Fibroblast of villous mesenchyme (primary cell): ENCODE measurements around the gene STK32B. TPM values are rescaled to one million over a fixed set of nuclear protein-coding genes. Genes with fewer than 3 reads are reported as not detected.

ENCODE experiments used
- DNase-seq: peaks from one replicate; pipeline ENCODE4 v3.0.0-alpha.2; 2010; ENCODE audit warnings: low read depth
- H3K4me3 ChIP-seq: 2 replicates; pipeline ENCODE4 v1.5.1; 2011; ENCODE audit warnings: low read depth, mild to moderate bottlenecking, low read length
- total RNA-seq: library from RNA; depleted of rRNA; stranded (reverse); fragments of >200 nt; gene quantifications from 2 replicates; pipeline ENCODE4 v1.2.3, GENCODE V29; 2012
- TF ChIP-seq, protein P1 (sequence below): IDR thresholded peaks from 2 replicates; pipeline ENCODE4 v1.5.1; 2012; ENCODE audit warnings: low read depth, mild to moderate bottlenecking, low read length; ENCODE audit not compliant: insufficient read depth

The STK32B gene
- total RNA-seq, 1 donor, result 2.6 TPM

GRCh38 chr4:5125321-5125720 is 74.0 kb downstream of the STK32B start:
- no peak for DNase-seq
- TF ChIP-seq, protein P1, sequence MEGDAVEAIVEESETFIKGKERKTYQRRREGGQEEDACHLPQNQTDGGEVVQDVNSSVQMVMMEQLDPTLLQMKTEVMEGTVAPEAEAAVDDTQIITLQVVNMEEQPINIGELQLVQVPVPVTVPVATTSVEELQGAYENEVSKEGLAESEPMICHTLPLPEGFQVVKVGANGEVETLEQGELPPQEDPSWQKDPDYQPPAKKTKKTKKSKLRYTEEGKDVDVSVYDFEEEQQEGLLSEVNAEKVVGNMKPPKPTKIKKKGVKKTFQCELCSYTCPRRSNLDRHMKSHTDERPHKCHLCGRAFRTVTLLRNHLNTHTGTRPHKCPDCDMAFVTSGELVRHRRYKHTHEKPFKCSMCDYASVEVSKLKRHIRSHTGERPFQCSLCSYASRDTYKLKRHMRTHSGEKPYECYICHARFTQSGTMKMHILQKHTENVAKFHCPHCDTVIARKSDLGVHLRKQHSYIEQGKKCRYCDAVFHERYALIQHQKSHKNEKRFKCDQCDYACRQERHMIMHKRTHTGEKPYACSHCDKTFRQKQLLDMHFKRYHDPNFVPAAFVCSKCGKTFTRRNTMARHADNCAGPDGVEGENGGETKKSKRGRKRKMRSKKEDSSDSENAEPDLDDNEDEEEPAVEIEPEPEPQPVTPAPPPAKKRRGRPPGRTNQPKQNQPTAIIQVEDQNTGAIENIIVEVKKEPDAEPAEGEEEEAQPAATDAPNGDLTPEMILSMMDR, result no peak
- H3K4me3 ChIP-seq, result no peak overlapping the region

DNA sequence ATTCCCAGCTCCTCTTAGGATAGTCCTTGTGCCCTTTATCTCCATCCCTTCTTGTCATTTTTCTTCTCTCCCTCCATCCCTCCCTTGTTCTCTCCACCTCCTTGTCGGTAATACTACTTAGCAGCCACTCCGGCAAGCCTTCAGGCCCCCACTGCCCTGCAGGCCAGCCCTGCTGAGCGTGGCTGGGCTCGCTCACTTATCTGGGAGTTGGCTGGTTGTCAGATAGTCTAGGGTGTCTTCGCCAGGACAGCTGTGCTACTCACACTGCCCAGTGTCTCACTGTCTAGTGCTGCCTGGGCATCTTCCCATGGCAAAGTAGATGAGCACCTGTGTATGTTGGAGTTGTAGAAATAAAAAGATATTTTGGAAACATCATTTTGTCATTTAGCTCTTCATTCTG is 75.0 kb downstream of the STK32B start:
- no peak for DNase-seq
- H3K4me3 ChIP-seq, result no peak overlapping the region
- TF ChIP-seq, protein P1, result no peak

GRCh38 chr4:5126857-5127256 is 75.6 kb downstream of the STK32B start:
- no peak for DNase-seq
- TF ChIP-seq, protein P1, result no peak
- H3K4me3 ChIP-seq, result no peak overlapping the region

- H3K4me3 ChIP-seq, result no peak overlapping the region
- TF ChIP-seq, protein P1, result no peak
- DNase-seq, result peak; percentile 7
Observed at GRCh38 chr4:5127556-5127955, 76.3 kb downstream of the STK32B start.

- TF ChIP-seq, protein P1, result no peak
- H3K4me3 ChIP-seq, result no peak overlapping the region
- DNase-seq, result no peak
Observed at GRCh38 chr4:5128569-5128968, 77.3 kb downstream of the STK32B start.

- TF ChIP-seq, protein P1, result no peak
- no peak for DNase-seq
- H3K4me3 ChIP-seq, result no peak overlapping the region
Observed at GRCh38 chr4:5133201-5133600, 81.9 kb downstream of the STK32B start.

DNA sequence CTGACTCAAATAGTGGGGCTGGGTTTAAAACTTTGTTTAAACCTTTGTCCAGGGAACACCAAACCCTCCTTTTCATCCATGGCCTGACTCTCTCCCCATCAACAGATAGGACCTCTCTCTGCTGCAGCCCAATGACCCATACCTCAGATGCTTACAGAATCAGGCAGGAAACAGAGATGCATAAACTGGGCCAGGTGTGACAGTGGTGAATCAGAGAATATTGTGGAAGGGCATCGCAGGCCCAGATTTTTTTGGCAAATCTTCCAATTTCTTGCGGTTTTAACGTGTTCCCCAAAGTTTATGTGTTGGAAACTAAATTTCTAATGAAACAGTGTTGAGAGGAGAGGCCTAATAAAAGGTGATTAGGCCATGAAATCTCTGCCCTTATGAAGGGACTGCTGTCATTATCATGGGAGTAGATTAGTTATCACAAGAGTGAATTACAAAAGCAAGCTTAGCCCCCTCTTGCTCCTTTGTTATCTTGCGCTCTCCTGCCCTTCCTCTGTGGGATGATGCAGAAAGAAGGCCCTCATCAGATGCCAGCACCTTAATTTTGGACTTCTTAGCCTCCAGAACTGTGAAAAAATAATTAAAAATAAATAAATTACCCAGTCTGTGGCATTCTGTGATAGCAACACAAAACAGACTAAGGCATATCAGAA is 82.8 kb downstream of the STK32B start:
- DNase-seq, result no peak
- H3K4me3 ChIP-seq, result no peak overlapping the region
- TF ChIP-seq, protein P1, result no peak
